Neuronal stem cell (in vitro differentiated cells): ENCODE data around the gene TRIM14.

Source experiments
- DNase-seq: peaks from one replicate; pipeline ENCODE4 v3.0.0-alpha.2; 2013; ENCODE audit warnings: low spot score
- H2AFZ ChIP-seq: one replicate; pipeline ENCODE4 v1.6.1; 2013; ENCODE audit warnings: mild to moderate bottlenecking, low read length, inconsistent platforms
- H2AK5ac ChIP-seq: 2 replicates; pipeline ENCODE4 v1.6.1; 2013; ENCODE audit warnings: low read depth, mild to moderate bottlenecking, inconsistent platforms, low read length, moderate library complexity, mixed read lengths
- H2BK120ac ChIP-seq: 2 replicates; pipeline ENCODE4 v1.6.1; 2013; ENCODE audit warnings: low read depth, mild to moderate bottlenecking, inconsistent platforms, low read length, moderate library complexity, mixed read lengths
- H2BK12ac ChIP-seq: one replicate; pipeline ENCODE4 v1.6.1; 2013; ENCODE audit warnings: low read length, inconsistent platforms
- H2BK15ac ChIP-seq: 2 replicates; pipeline ENCODE4 v1.6.1; 2013; ENCODE audit warnings: mild to moderate bottlenecking, low read length, inconsistent platforms, mixed read lengths
- H2BK5ac ChIP-seq: one replicate; pipeline ENCODE4 v1.6.1; 2013; ENCODE audit warnings: inconsistent platforms, mild to moderate bottlenecking, low read length, moderate library complexity
- H3K14ac ChIP-seq: one replicate; pipeline ENCODE4 v1.6.1; 2013; ENCODE audit warnings: low read length, inconsistent platforms
- H3K18ac ChIP-seq: 2 replicates; pipeline ENCODE4 v1.6.1; 2013; ENCODE audit warnings: low read length, inconsistent platforms
- H3K23ac ChIP-seq: 2 replicates; pipeline ENCODE4 v1.6.1; 2013; ENCODE audit warnings: low read depth, mild to moderate bottlenecking, mixed read lengths, low read length, inconsistent platforms; ENCODE audit not compliant: poor library complexity
- H3K27ac ChIP-seq: replicated peaks from 3 replicates; pipeline ENCODE4 v1.5.1; 2013; ENCODE audit warnings: low read length, inconsistent platforms
- H3K27me3 ChIP-seq, 3 experiments: 2 replicates each; pipeline ENCODE4 v1.6.1; 2013; ENCODE audit warnings: low read length in 3 of 3, mild to moderate bottlenecking in 2 of 3, inconsistent platforms in 1 of 3, low read depth in 1 of 3, mixed read lengths in 1 of 3, moderate library complexity in 1 of 3; ENCODE audit not compliant: control insufficient read depth in 3 of 3, insufficient read depth in 3 of 3
- H3K36me3 ChIP-seq, 2 donors: replicated peaks in 1 of 2; 2 replicates each; pipeline ENCODE4 v1.6.1; 2013; ENCODE audit warnings: low read length in 2 of 2; ENCODE audit not compliant: control insufficient read depth in 2 of 2, insufficient read depth in 2 of 2
- H3K4ac ChIP-seq: 2 replicates; pipeline ENCODE4 v1.6.1; 2013; ENCODE audit warnings: inconsistent platforms, mild to moderate bottlenecking, low read length, moderate library complexity
- H3K4me1 ChIP-seq, 2 donors: 1 replicate in 1 of 2; 2 replicates in 1 of 2; pipeline ENCODE4 v1.6.1; 2013; ENCODE audit warnings: low read length in 2 of 2, low read depth in 1 of 2; ENCODE audit not compliant: control insufficient read depth in 2 of 2, insufficient read depth in 1 of 2
- H3K4me2 ChIP-seq: one replicate; pipeline ENCODE4 v1.6.1; 2013; ENCODE audit warnings: mild to moderate bottlenecking, low read length, inconsistent platforms; ENCODE audit not compliant: insufficient read depth, poor library complexity, severe bottlenecking
- H3K4me3 ChIP-seq, 2 donors: 2 replicates each; pipeline ENCODE4 v1.5.1; 2013; ENCODE audit warnings: low read length in 2 of 2, mild to moderate bottlenecking in 2 of 2, inconsistent platforms in 1 of 2, moderate library complexity in 1 of 2
- H3K79me1 ChIP-seq: one replicate; pipeline ENCODE4 v1.6.1; 2013; ENCODE audit warnings: low read depth, mild to moderate bottlenecking, inconsistent platforms, low read length, moderate library complexity
- H3K9ac ChIP-seq: one replicate; pipeline ENCODE4 v1.6.1; 2013; ENCODE audit warnings: mild to moderate bottlenecking, low read depth, low read length, inconsistent platforms; ENCODE audit not compliant: poor library complexity
- H3K9me3 ChIP-seq, 2 donors: replicated peaks in 1 of 2; 2 replicates each; pipeline versions ENCODE3 to v1.6.1; 2013; ENCODE audit warnings: low read length in 2 of 2, mild to moderate bottlenecking in 2 of 2, inconsistent platforms in 1 of 2, low read depth in 1 of 2, mixed read lengths in 1 of 2, moderate library complexity in 1 of 2; ENCODE audit not compliant: control insufficient read depth in 2 of 2, insufficient read depth in 1 of 2
- H4K8ac ChIP-seq: one replicate; pipeline ENCODE4 v1.6.1; 2013; ENCODE audit warnings: low read depth, mild to moderate bottlenecking, inconsistent platforms, low read length, moderate library complexity
- H4K91ac ChIP-seq: one replicate; pipeline ENCODE4 v1.6.1; 2013; ENCODE audit warnings: low read length, low read depth, mild to moderate bottlenecking, inconsistent platforms; ENCODE audit not compliant: poor library complexity
- WGBS, 2 donors: extraction: QIAGEN DNeasy Blood & Tissue Kit; methylation state at CpG; one replicate each; pipeline ENCODE4 v1.1.7; 2013; ENCODE audit warnings: missing lambda C conversion rate in 2 of 2, mixed read lengths in 1 of 2; ENCODE audit not compliant: insufficient read length in 2 of 2, insufficient replicate concordance in 1 of 2; ENCODE audit errors: extremely low coverage in 2 of 2; 5-methylcytosine and 5-hydroxymethylcytosine counted together

The TRIM14 gene

GRCh38 chr9:98064623-98065392, 54.2 kb downstream of the TRIM14 start:
- Histone ChIP-seq H2BK15ac (no peak overlapping the region), H3K79me1 (peaks cover 1% of the 10 kb centered on the region), H3K4me2 (no peak overlapping the region), H2AFZ (no peak overlapping the region), H2BK12ac (no peak overlapping the region), H3K27ac (no peak overlapping the region), H3K9ac (peak overlapping the region; percentile 30), H3K9me3 (no peaks in the 10 kb centered on the region), H4K8ac (peak overlapping the region; percentile 86), H2BK120ac (no peak overlapping the region), H3K14ac (peak overlapping the region; percentile 39), H3K4me3 (no peak overlapping the region), H3K23ac (no peak overlapping the region), H3K4me1 (no peaks in the 10 kb centered on the region), H2BK5ac (no peak overlapping the region), H3K18ac (no peak overlapping the region), H3K27me3 (no peaks in the 10 kb centered on the region), H2AK5ac (no peak overlapping the region), H3K36me3 (peaks cover 12 to 31% of the 10 kb centered on the region in 2 donors), H3K4ac (no peak overlapping the region), H4K91ac (no peak overlapping the region)
- WGBS, 2 donors, result no CpG with 5 or more reads among the region's 8 CpGs
- DNase-seq, result no peak

GRCh38 chr9:98062161-98062560, 56.9 kb downstream of the TRIM14 start:
- Histone ChIP-seq H3K27ac (no peak overlapping the region), H3K36me3 (peaks cover 12 to 31% of the 10 kb centered on the region in 2 donors), H4K91ac (no peak overlapping the region), H3K4me3 (no peak overlapping the region), H3K9me3 (no peaks in the 10 kb centered on the region), H3K4me2 (no peak overlapping the region), H4K8ac (no peak overlapping the region), H3K27me3 (no peaks in the 10 kb centered on the region), H2AK5ac (no peak overlapping the region), H2BK12ac (no peak overlapping the region), H3K14ac (no peak overlapping the region), H2BK120ac (no peak overlapping the region), H3K4me1 (peaks cover 3 to 4% of the 10 kb centered on the region in 2 donors), H2BK15ac (no peak overlapping the region), H3K18ac (no peak overlapping the region), H3K9ac (peak overlapping the region; percentile 44), H3K79me1 (no peaks in the 10 kb centered on the region), H2BK5ac (no peak overlapping the region), H2AFZ (no peak overlapping the region), H3K4ac (no peak overlapping the region), H3K23ac (no peak overlapping the region)
- no peak for DNase-seq
- WGBS, 2 donors, result no CpG with 5 or more reads among the region's 3 CpGs

GRCh38 chr9:98057138-98057799, 61.8 kb downstream of the TRIM14 start:
- Histone ChIP-seq H3K4me3 (peak overlapping the region; percentile 73 to 89), H3K18ac (peak overlapping the region; percentile 98), H3K14ac (no peak overlapping the region), H4K8ac (no peak overlapping the region), H3K27ac (no peak overlapping the region), H3K9me3 (no peaks in the 10 kb centered on the region), H3K9ac (peak overlapping the region; percentile 92), H2AK5ac (no peak overlapping the region), H3K4me2 (peak overlapping the region; percentile 89), H3K4ac (no peak overlapping the region), H2BK15ac (peak overlapping the region; percentile 92), H3K79me1 (no peaks in the 10 kb centered on the region), H3K4me1 (peaks cover 3 to 4% of the 10 kb centered on the region in 2 donors), H2AFZ (peak overlapping the region; percentile 89), H2BK120ac (no peak overlapping the region), H3K23ac (peak overlapping the region; percentile 99), H3K36me3 (peaks cover 4 to 13% of the 10 kb centered on the region in 2 donors), H2BK5ac (peak overlapping the region; percentile 93), H2BK12ac (no peak overlapping the region), H3K27me3 (peaks cover 0 to 16% (median 0%) of the 10 kb centered on the region in 3 experiments), H4K91ac (no peak overlapping the region)
- no peak for DNase-seq
- no CpG with 5 or more reads among the region's 14 CpGs for WGBS, 2 donors
